ENCODE results near the gene EPHA6. TPM values are rescaled to one million over a fixed set of nuclear protein-coding genes. Genes with fewer than 3 reads are reported as not detected.

Gene EPHA6
- total RNA-seq, 2 donors from 2014 or later = 0.22 to 3.0 TPM

- Histone ChIP-seq H3K9me3 (no peaks in the 10 kb centered on the region), H3K27me3 (no peaks in the 10 kb centered on the region), H3K4me3 (no peak overlapping the region), H3K27ac (no peak overlapping the region), H3K4me1 (no peaks in the 10 kb centered on the region), H3K9ac (ENCODE audit: low read depth in 2 of 2, low read length in 2 of 2) (no peak overlapping the region), H3K36me3 (no peaks in the 10 kb centered on the region)
- TF ChIP-seq CTCF (IDR thresholded peaks at IDR 0.05) = no peak
- intact Hi-C loops (cut with DNase I) = no loop called here
- DNase-seq = no peak
Measured at GRCh38 chr3:97391167-97391566, 576.8 kb downstream of the EPHA6 start.

- H3K36me3 ChIP-seq = no peaks in the 10 kb centered on the region
- no peak overlapping the region for H3K9ac ChIP-seq (ENCODE audit: low read depth in 2 of 2, low read length in 2 of 2)
- no peak for DNase-seq
- no peaks in the 10 kb centered on the region for H3K27me3 ChIP-seq
- H3K27ac ChIP-seq = no peak overlapping the region
- H3K4me1 ChIP-seq = no peaks in the 10 kb centered on the region
- H3K9me3 ChIP-seq = no peaks in the 10 kb centered on the region
- no peak overlapping the region for H3K4me3 ChIP-seq
- intact Hi-C loops (cut with DNase I) = no loop called here
- no peak for TF ChIP-seq CTCF (IDR thresholded peaks at IDR 0.05)
Measured at GRCh38 chr3:97409612-97410011, 595.2 kb downstream of the EPHA6 start.

- Histone ChIP-seq H3K27ac (no peak overlapping the region), H3K9me3 (no peaks in the 10 kb centered on the region), H3K4me1 (no peaks in the 10 kb centered on the region), H3K4me3 (no peak overlapping the region), H3K27me3 (no peaks in the 10 kb centered on the region), H3K36me3 (no peaks in the 10 kb centered on the region), H3K9ac (ENCODE audit: low read depth in 2 of 2, low read length in 2 of 2) (no peak overlapping the region)
- TF ChIP-seq CTCF (IDR thresholded peaks at IDR 0.05) = no peak
- no peak for DNase-seq
- intact Hi-C loops (cut with DNase I) = no loop called here
Measured at GRCh38 chr3:97421565-97421964, 607.2 kb downstream of the EPHA6 start.

DNA sequence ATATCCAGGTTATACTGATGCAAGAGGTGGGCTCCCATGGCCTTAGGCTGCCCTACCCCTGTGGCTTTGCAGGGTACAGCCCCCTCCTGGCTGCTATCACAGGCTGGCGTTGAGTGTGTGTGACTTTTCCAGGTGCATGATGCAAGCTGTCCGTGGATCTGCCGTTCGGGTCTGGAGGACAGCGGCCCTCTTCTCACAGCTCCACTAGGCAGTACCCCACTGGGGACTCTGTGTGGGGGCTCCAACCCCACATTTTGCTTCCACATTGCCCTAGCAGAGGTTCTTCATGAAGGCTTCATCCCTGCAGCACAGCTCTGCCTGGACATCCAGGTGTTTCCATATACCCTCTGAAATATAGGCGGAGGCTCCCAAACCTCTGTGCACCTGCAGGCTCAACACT is 610.6 kb downstream of the EPHA6 start:
- Histone ChIP-seq H3K4me1 (no peaks in the 10 kb centered on the region), H3K9ac (ENCODE audit: low read depth in 2 of 2, low read length in 2 of 2) (no peak overlapping the region), H3K27me3 (no peaks in the 10 kb centered on the region), H3K27ac (no peak overlapping the region), H3K9me3 (no peaks in the 10 kb centered on the region), H3K4me3 (no peak overlapping the region), H3K36me3 (no peaks in the 10 kb centered on the region)
- TF ChIP-seq CTCF (IDR thresholded peaks at IDR 0.05) = no peak
- no peak for DNase-seq
- intact Hi-C loops (cut with DNase I) = no loop called here

- H3K36me3 ChIP-seq = no peaks in the 10 kb centered on the region
- H3K4me3 ChIP-seq = no peak overlapping the region
- no peaks in the 10 kb centered on the region for H3K4me1 ChIP-seq
- no peak overlapping the region for H3K27ac ChIP-seq
- H3K9me3 ChIP-seq = no peaks in the 10 kb centered on the region
- no peak overlapping the region for H3K9ac ChIP-seq (ENCODE audit: low read depth in 2 of 2, low read length in 2 of 2)
- TF ChIP-seq CTCF (IDR thresholded peaks at IDR 0.05) = no peak
- intact Hi-C loops (cut with DNase I) = no loop called here
- H3K27me3 ChIP-seq = no peaks in the 10 kb centered on the region
- DNase-seq = no peak
Measured at GRCh38 chr3:97430601-97431000, 616.2 kb downstream of the EPHA6 start.

DNA sequence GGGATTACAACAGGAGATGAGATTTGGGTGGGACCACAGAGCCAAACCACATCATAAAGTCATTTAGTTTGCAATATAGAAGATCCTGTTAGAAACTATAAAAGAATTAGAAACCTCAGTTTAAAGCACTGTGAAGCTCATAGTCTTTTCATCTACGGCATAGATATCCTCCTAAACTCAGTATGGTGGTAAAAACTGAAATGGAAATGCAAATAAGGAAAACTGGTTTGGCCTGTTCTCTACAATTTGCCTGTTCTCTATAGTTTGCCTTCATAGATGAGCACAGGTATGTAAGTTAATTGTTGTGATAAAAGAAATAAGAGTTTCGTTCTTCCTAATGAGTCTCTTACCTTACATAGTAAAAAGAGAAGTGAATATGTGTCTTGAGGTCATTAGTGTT is 618.5 kb downstream of the EPHA6 start:
- DNase-seq = no peak
- no peak overlapping the region for H3K4me3 ChIP-seq
- no peaks in the 10 kb centered on the region for H3K4me1 ChIP-seq
- H3K27me3 ChIP-seq = no peaks in the 10 kb centered on the region
- TF ChIP-seq CTCF (IDR thresholded peaks at IDR 0.05) = no peak
- intact Hi-C loops (cut with DNase I) = no loop called here
- H3K9ac ChIP-seq (ENCODE audit: low read depth in 2 of 2, low read length in 2 of 2) = no peak overlapping the region
- no peaks in the 10 kb centered on the region for H3K36me3 ChIP-seq
- no peaks in the 10 kb centered on the region for H3K9me3 ChIP-seq
- peak overlapping the region; percentile 1 for H3K27ac ChIP-seq

All from colonic mucosa (tissue), 4 donors.